Cerebellar nuclear complex (tissue), 1 donor: ENCODE data around the gene RPAP3.

Experiments used
- DNase-seq, 2 experiments: peaks; one replicate each; lab custom pipeline; 2025; lab: John Stamatoyannopoulos, UW

Gene RPAP3

GRCh38 chr12:47705566-47706425 lies at the start of gene RPAP3:
TSS of gene RPAP3 (minus strand) at chr12:47706030. CDS start at chr12:47702840, 3,190 bp downstream.
- peak; percentile 20 to 67 for DNase-seq

- no peak for DNase-seq
Observed at GRCh38 chr12:47754881-47755280, 49.1 kb upstream of the RPAP3 start.

GRCh38 chr12:47754126-47754525 lies 48.3 kb upstream of the RPAP3 start:
- DNase-seq = no peak

GRCh38 chr12:47753021-47754001 lies 47.5 kb upstream of the RPAP3 start:
- no peak for DNase-seq

GRCh38 chr12:47752552-47752951 lies 46.7 kb upstream of the RPAP3 start:
- DNase-seq = no peak

GRCh38 chr12:47752121-47752520 lies 46.3 kb upstream of the RPAP3 start:
- no peak for DNase-seq

GRCh38 chr12:47751561-47751960 lies 45.7 kb upstream of the RPAP3 start:
- no peak for DNase-seq

GRCh38 chr12:47750916-47751470 lies 45.2 kb upstream of the RPAP3 start:
- no peak for DNase-seq

- DNase-seq = no peak
Observed at GRCh38 chr12:47750229-47750798, 44.5 kb upstream of the RPAP3 start.

- DNase-seq = no peak
Observed at GRCh38 chr12:47748899-47749298, 43.1 kb upstream of the RPAP3 start.

GRCh38 chr12:47748507-47748828 lies 42.6 kb upstream of the RPAP3 start:
- DNase-seq = no peak

- DNase-seq = no peak
Observed at GRCh38 chr12:47747596-47748506, 42.0 kb upstream of the RPAP3 start.

GRCh38 chr12:47747126-47747525 lies 41.3 kb upstream of the RPAP3 start:
- no peak for DNase-seq

- DNase-seq = no peak
Observed at GRCh38 chr12:47746523-47746922, 40.7 kb upstream of the RPAP3 start.

GRCh38 chr12:47746073-47746472 lies 40.2 kb upstream of the RPAP3 start:
- no peak for DNase-seq

- no peak for DNase-seq
Observed at GRCh38 chr12:47745485-47746041, 39.7 kb upstream of the RPAP3 start.

- DNase-seq = no peak
Observed at GRCh38 chr12:47744778-47745436, 39.1 kb upstream of the RPAP3 start.

GRCh38 chr12:47744005-47744651 lies 38.3 kb upstream of the RPAP3 start:
- DNase-seq = no peak

GRCh38 chr12:47743311-47743860 lies 37.6 kb upstream of the RPAP3 start:
- DNase-seq = no peak
